ENCODE data around the gene SLC12A9. TPM values are rescaled to one million over a fixed set of nuclear protein-coding genes. Genes with fewer than 3 reads are reported as not detected.
A peak's percentile ranks its signal among the peaks of the same experiment; 100 is the strongest.

The SLC12A9 gene
- total and polyA plus RNA-seq, 2 experiments from 2014 or later = 10.3 to 39.9 TPM

GRCh38 chr7:100854146-100854895, 1.8 kb downstream of the SLC12A9 start:
- Histone ChIP-seq H3K4me2 (no peak overlapping the region), H2AFZ (no peak overlapping the region), H3K4me1 (ENCODE audit: insufficient read depth) (peaks cover 5% of the 10 kb centered on the region; the same call in 1 of the 2 replicates)

More at GRCh38 chr7:100854146-100854895, 1.8 kb downstream of the SLC12A9 start:
- 0 out of 2 replicates have a peak, but pooled peaks cover 3% of the 10 kb centered on the region for H3F3A ChIP-seq (replicated peaks; ENCODE audit: low read depth)
- H3K4me3 ChIP-seq = no peak overlapping the region
- Mint-ChIP-seq H3K27me3 (ENCODE audit: insufficient read depth, low read depth, poor library complexity) (peaks cover 15% of the 10 kb centered on the region), H3K9me3 (no peaks in the 10 kb centered on the region), H3K27ac (no peak overlapping the region), H3K4me3 (peak overlapping the region; percentile 94), H3K36me3 (ENCODE audit: low read depth) (peaks cover 12% of the 10 kb centered on the region), H3K4me1 (peaks cover 9% of the 10 kb centered on the region; the same call in 2 of the 3 replicates)
- ATAC-seq = no peak
- no peak overlapping the region for H3K27ac ChIP-seq (ENCODE audit: low read depth)
- DNase-seq (ENCODE audit: low spot score) = no peak
- no peaks in the 10 kb centered on the region; the same call in 1 of the 2 replicates for H3K36me3 ChIP-seq (ENCODE audit: insufficient read depth)
- H4K20me1 ChIP-seq (replicated peaks; ENCODE audit: insufficient read depth) = no peaks in the 10 kb centered on the region
- peaks cover 43% of the 10 kb centered on the region for H3K79me2 ChIP-seq (replicated peaks; ENCODE audit: insufficient read depth)
- H3K9me2 ChIP-seq (ENCODE audit: insufficient read depth) = no peaks in the 10 kb centered on the region
- no peaks in the 10 kb centered on the region for H3K27me3 ChIP-seq (ENCODE audit: insufficient read depth)
- no peak for TF ChIP-seq ZNF114 (CRISPR knock-in tag; IDR thresholded peaks at IDR 0.05)
- no peak for TF ChIP-seq JUNB (IDR thresholded peaks at IDR 0.05; ENCODE audit: unreplicated experiment)
- no peak for TF ChIP-seq CREB1 (CRISPR knock-in tag; IDR thresholded peaks at IDR 0.05; ENCODE audit: low read depth)
- TF ChIP-seq POLR2AphosphoS5 (IDR thresholded peaks at IDR 0.05; ENCODE audit: low read depth) = no peak
- no peak for TF ChIP-seq CTCF (conservative IDR thresholded peaks at IDR 0.05; ENCODE audit: low read depth in 2 of 2)
- no peak for TF ChIP-seq EZH2phosphoT487 (IDR thresholded peaks at IDR 0.05; ENCODE audit: unreplicated experiment)
- no peak for TF ChIP-seq ETS1 (IDR thresholded peaks at IDR 0.05)
- no peak for TF ChIP-seq ZNF462 (CRISPR knock-in tag; IDR thresholded peaks at IDR 0.05)
- TF ChIP-seq EZH2 (IDR thresholded peaks at IDR 0.05; ENCODE audit: low read depth, unreplicated experiment) = no peak
- TF ChIP-seq ZNF331 (CRISPR knock-in tag; IDR thresholded peaks at IDR 0.05; ENCODE audit: low read depth) = no peak
- TF ChIP-seq NANOG (IDR thresholded peaks at IDR 0.05; ENCODE audit: borderline replicate concordance) = no peak
- TF ChIP-seq STAT1 (IDR thresholded peaks at IDR 0.05; ENCODE audit: unreplicated experiment) = no peak
- TF ChIP-seq, protein P1, sequence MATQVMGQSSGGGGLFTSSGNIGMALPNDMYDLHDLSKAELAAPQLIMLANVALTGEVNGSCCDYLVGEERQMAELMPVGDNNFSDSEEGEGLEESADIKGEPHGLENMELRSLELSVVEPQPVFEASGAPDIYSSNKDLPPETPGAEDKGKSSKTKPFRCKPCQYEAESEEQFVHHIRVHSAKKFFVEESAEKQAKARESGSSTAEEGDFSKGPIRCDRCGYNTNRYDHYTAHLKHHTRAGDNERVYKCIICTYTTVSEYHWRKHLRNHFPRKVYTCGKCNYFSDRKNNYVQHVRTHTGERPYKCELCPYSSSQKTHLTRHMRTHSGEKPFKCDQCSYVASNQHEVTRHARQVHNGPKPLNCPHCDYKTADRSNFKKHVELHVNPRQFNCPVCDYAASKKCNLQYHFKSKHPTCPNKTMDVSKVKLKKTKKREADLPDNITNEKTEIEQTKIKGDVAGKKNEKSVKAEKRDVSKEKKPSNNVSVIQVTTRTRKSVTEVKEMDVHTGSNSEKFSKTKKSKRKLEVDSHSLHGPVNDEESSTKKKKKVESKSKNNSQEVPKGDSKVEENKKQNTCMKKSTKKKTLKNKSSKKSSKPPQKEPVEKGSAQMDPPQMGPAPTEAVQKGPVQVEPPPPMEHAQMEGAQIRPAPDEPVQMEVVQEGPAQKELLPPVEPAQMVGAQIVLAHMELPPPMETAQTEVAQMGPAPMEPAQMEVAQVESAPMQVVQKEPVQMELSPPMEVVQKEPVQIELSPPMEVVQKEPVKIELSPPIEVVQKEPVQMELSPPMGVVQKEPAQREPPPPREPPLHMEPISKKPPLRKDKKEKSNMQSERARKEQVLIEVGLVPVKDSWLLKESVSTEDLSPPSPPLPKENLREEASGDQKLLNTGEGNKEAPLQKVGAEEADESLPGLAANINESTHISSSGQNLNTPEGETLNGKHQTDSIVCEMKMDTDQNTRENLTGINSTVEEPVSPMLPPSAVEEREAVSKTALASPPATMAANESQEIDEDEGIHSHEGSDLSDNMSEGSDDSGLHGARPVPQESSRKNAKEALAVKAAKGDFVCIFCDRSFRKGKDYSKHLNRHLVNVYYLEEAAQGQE (IDR thresholded peaks at IDR 0.05; ENCODE audit: unreplicated experiment) = no peak

All from GM23338 (cell line).